Measurements from ENCODE around the gene TNP2.
"Not testable (repeated sequence)": the region's sequence is repeated elsewhere in the genome, so short reads cannot be mapped to it uniquely, and the experiment has no call there.

DNA sequence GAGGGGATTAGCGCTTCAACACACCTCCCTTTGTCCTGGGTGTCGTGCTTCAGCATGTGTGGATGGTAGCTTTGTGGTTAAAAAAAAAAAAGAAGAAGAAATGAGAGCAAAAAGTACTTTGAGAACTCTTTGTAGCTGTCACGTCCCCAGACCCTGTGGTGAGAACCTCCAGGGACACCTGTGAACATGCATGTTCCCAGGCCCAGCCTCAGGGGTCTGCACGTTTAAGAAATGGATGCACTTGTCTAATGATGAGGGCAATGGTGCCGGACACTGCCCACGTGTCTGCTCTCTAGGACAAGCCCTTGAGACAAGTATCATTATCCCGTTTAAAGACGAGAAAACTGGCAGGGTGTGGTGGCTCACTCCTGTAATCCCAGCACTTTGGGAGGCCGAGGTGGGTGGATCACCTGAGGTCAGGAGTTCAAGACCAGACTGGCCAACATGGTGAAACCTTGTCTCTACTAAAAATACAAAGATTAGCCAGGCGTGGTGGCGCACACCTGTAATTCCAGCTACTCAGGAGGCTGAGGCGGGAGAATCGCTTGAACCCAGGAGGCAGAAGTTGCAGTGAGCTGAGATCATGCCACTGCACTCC lies 29.9 kb upstream of the TNP2 start:
- TF ChIP-seq, protein P1, sequence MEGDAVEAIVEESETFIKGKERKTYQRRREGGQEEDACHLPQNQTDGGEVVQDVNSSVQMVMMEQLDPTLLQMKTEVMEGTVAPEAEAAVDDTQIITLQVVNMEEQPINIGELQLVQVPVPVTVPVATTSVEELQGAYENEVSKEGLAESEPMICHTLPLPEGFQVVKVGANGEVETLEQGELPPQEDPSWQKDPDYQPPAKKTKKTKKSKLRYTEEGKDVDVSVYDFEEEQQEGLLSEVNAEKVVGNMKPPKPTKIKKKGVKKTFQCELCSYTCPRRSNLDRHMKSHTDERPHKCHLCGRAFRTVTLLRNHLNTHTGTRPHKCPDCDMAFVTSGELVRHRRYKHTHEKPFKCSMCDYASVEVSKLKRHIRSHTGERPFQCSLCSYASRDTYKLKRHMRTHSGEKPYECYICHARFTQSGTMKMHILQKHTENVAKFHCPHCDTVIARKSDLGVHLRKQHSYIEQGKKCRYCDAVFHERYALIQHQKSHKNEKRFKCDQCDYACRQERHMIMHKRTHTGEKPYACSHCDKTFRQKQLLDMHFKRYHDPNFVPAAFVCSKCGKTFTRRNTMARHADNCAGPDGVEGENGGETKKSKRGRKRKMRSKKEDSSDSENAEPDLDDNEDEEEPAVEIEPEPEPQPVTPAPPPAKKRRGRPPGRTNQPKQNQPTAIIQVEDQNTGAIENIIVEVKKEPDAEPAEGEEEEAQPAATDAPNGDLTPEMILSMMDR (IDR thresholded peaks at IDR 0.05; ENCODE audit: low read depth, low read length, poor library complexity, severe bottlenecking) = not testable (repeated sequence)
- not testable (repeated sequence) for TF ChIP-seq EZH2phosphoT487 (IDR thresholded peaks at IDR 0.05; ENCODE audit: borderline replicate concordance, low read length)
